Upper lobe of right lung (tissue), 1 donor: ENCODE results near the gene PODNL1. TPM values are rescaled to one million over a fixed set of nuclear protein-coding genes. Genes with fewer than 3 reads are reported as not detected.
"Not testable (repeated sequence)": the region's sequence is repeated elsewhere in the genome, so short reads cannot be mapped to it uniquely, and the experiment has no call there.

Experiments
- ATAC-seq: fragments of 200-7000 bp; cut with Tn5 transposase; one replicate; pipeline ENCODE4 v1.9.1; 2020; ENCODE audit warnings: mild to moderate bottlenecking, moderate library complexity
- DNase-seq: peaks from one replicate; pipeline ENCODE4 v3.0.0-alpha.2; 2020
- H3K27ac ChIP-seq: fragments of 200-600 bp; one replicate; pipeline ENCODE4 v1.8.0; 2022
- H3K27me3 ChIP-seq: fragments of 200-600 bp; one replicate; pipeline ENCODE4 v1.8.0; 2022; ENCODE audit warnings: mild to moderate bottlenecking
- H3K36me3 ChIP-seq: fragments of 200-600 bp; one replicate; pipeline ENCODE4 v1.8.0; 2022
- H3K4me1 ChIP-seq: fragments of 200-600 bp; one replicate; pipeline ENCODE4 v1.8.0; 2022
- H3K4me3 ChIP-seq: fragments of 200-600 bp; one replicate; pipeline ENCODE4 v1.8.0; 2022; ENCODE audit warnings: mild to moderate bottlenecking
- H3K9me3 ChIP-seq: fragments of 200-600 bp; one replicate; pipeline ENCODE4 v1.8.0; 2022
- intact Hi-C: fragments of 100-400 bp; cut with DNase I; formaldehyde crosslinking; loops from one replicate; pipeline ENCODE4 v1.11.0; 2022
- total RNA-seq: library from RNA; stranded (reverse); fragmentation: NEBNext Ultra II Directional; extraction: Animal tissue kit (Norgen Biotek cat#: 25700); gene quantifications from one replicate; pipeline ENCODE4 v1.2.1, GENCODE V29; 2021
- TF ChIP-seq, protein P1 (sequence below): fragments of 200-600 bp; IDR thresholded peaks from one replicate; pipeline ENCODE4 v1.8.0; 2022; ENCODE audit warnings: antibody characterized with exemption
- donor health status: DM: no; HTN: yes; CAD: no; lungs with severe emphysema.

The PODNL1 gene
- total RNA-seq, 1 donor from 2014 or later = 2.8 TPM

DNA sequence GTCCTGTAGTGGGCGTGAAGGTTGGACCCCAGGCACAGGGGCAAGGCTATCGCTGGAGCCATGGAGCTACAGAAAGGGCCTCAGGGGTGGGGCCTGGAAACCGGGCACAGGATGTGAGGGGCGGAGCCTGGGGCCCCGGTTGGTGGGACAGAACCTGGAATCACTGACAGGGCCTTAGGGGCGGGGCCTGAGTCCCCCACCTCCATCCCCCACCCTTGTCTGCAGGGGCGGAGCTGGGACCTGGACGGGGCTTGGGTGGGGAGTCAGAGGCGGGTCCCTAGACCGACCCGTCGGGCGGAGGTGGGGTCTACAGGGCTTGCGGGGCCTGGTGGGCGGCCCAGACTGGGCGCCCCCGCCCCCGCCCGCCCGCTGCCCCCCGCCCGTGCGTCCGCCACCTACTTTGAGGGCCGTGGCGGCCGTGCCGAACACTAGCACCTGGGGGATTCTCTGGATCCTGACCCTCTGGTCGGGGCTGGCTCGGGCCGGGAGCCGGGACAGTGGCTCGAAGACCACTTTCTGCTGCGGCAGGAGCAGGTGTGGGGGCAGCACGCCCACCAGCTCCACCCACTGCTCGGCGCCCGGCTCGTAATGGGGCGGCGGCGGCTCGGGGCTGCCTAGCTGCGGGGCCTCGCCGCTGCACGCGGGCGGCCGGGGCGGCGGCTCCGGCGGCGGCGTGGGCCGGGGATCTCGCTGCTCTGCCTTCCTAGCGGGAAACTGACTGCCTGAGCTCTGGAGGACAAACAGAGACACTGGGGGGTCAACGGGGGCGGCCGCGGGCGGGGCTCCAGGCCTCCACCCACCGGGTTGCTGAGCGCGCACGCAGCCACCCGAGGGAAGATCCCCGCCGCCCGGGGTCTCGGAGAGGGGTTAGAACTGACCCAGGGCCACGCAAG, 40.4 kb upstream of the PODNL1 start:
- intact Hi-C loops = no loop called here
- peak; percentile 86 for ATAC-seq
- peak; percentile 87 for DNase-seq
- H3K27ac ChIP-seq = peak overlapping the region; percentile 68
- peaks cover 13% of the 10 kb centered on the region for H3K4me1 ChIP-seq
- no peaks in the 10 kb centered on the region for H3K9me3 ChIP-seq
- TF ChIP-seq, protein P1, sequence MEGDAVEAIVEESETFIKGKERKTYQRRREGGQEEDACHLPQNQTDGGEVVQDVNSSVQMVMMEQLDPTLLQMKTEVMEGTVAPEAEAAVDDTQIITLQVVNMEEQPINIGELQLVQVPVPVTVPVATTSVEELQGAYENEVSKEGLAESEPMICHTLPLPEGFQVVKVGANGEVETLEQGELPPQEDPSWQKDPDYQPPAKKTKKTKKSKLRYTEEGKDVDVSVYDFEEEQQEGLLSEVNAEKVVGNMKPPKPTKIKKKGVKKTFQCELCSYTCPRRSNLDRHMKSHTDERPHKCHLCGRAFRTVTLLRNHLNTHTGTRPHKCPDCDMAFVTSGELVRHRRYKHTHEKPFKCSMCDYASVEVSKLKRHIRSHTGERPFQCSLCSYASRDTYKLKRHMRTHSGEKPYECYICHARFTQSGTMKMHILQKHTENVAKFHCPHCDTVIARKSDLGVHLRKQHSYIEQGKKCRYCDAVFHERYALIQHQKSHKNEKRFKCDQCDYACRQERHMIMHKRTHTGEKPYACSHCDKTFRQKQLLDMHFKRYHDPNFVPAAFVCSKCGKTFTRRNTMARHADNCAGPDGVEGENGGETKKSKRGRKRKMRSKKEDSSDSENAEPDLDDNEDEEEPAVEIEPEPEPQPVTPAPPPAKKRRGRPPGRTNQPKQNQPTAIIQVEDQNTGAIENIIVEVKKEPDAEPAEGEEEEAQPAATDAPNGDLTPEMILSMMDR = no peak
- H3K36me3 ChIP-seq = peaks cover 13% of the 10 kb centered on the region
- H3K4me3 ChIP-seq = peak overlapping the region; percentile 48
- no peaks in the 10 kb centered on the region for H3K27me3 ChIP-seq

DNA sequence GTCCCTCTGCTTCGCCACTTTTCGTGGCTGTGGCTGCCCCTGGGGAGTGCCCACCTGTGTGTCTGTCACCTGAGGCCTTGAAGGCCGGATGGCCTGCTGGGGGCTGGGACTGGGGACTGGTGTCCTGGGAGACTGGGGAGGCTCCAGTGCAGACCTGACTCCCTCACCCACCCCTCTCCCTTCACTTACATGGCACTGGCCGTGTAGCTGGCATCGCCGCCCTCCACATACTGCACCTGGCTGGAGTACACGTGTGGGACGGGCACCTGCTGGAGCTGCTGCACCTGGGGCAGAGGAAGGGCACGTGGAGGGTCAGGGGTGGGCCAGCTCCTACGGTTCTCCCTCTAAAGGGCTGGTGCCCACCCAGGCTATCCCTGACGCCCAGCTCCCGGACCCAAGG, 39.6 kb upstream of the PODNL1 start:
- intact Hi-C loops = no loop called here
- Histone ChIP-seq H3K27ac (peak overlapping the region; percentile 68), H3K4me1 (peaks cover 13% of the 10 kb centered on the region), H3K27me3 (no peaks in the 10 kb centered on the region), H3K9me3 (no peaks in the 10 kb centered on the region), H3K36me3 (peaks cover 21% of the 10 kb centered on the region), H3K4me3 (no peak overlapping the region)
- no peak for DNase-seq
- no peak for ATAC-seq
- TF ChIP-seq, protein P1 = no peak

GRCh38 chr19:13976446-13976845, 38.2 kb upstream of the PODNL1 start:
- no peak overlapping the region for H3K27ac ChIP-seq
- no peak overlapping the region for H3K4me3 ChIP-seq
- no peak for ATAC-seq
- intact Hi-C loops = no loop called here
- H3K4me1 ChIP-seq = peaks cover 13% of the 10 kb centered on the region
- peaks cover 30% of the 10 kb centered on the region for H3K36me3 ChIP-seq
- no peaks in the 10 kb centered on the region for H3K27me3 ChIP-seq
- no peaks in the 10 kb centered on the region for H3K9me3 ChIP-seq
- DNase-seq = no peak
- TF ChIP-seq, protein P1 = no peak

GRCh38 chr19:13975870-13976269, 37.7 kb upstream of the PODNL1 start:
- TF ChIP-seq, protein P1 = no peak
- no peak overlapping the region for H3K4me3 ChIP-seq
- H3K36me3 ChIP-seq = peaks cover 30% of the 10 kb centered on the region
- ATAC-seq (no peak), DNase-seq (no peak)
- H3K9me3 ChIP-seq = no peaks in the 10 kb centered on the region
- intact Hi-C loops = no loop called here
- peaks cover 13% of the 10 kb centered on the region for H3K4me1 ChIP-seq
- no peak overlapping the region for H3K27ac ChIP-seq
- H3K27me3 ChIP-seq = no peaks in the 10 kb centered on the region

DNA sequence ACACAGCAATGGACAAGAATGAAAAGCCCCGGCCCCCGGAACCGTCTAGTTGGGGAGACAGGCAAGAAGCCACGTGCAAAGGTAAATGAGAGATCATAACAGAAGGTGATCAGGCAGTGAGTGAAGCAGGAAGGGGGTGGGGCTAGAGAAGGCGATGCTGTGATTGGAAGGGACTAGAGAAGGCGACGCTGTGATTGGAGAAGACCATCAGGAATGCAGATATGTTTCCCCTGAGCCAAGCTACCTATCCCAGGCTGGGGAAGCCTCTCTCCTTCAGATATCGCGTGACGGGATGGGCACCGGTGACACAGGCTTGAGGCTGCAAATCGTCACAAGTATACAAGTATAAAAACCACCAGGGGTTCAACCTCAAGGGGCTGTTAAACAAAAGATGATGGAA, 35.9 kb upstream of the PODNL1 start:
- no peak overlapping the region for H3K4me3 ChIP-seq
- ATAC-seq (peak; percentile 26), DNase-seq (no peak)
- H3K4me1 ChIP-seq = peaks cover 8% of the 10 kb centered on the region
- no peaks in the 10 kb centered on the region for H3K9me3 ChIP-seq
- TF ChIP-seq, protein P1 = no peak
- no peaks in the 10 kb centered on the region for H3K27me3 ChIP-seq
- intact Hi-C loops = no loop called here
- no peak overlapping the region for H3K27ac ChIP-seq
- H3K36me3 ChIP-seq = peaks cover 39% of the 10 kb centered on the region

- not testable (repeated sequence) for H3K4me3 ChIP-seq
These were observed 35.3 kb upstream of the PODNL1 start for GRCh38 chr19:13973479-13973878.

More at GRCh38 chr19:13973479-13973878, 35.3 kb upstream of the PODNL1 start:
- DNase-seq, ATAC-seq, intact Hi-C loops, H3K27me3 ChIP-seq, H3K4me1 ChIP-seq, H3K27ac ChIP-seq, H3K9me3 ChIP-seq: not testable (repeated sequence)
- H3K36me3 ChIP-seq = peaks cover 44% of the 10 kb centered on the region
